WTC11 (cell line): ENCODE measurements around the gene CLASP1. TPM values are rescaled to one million over a fixed set of nuclear protein-coding genes. Genes with fewer than 3 reads are reported as not detected.

Source experiments
- ATAC-seq: fragments of 200-7000 bp; cut with Tn5 transposase; 2 replicates; pipeline ENCODE4 v1.10.0; 2021; ENCODE audit warnings: mild to moderate bottlenecking, moderate library complexity
- CTCF ChIA-PET: fragments of 300-600 bp; sonication (Branson Sonifier 250); formaldehyde crosslinking; loops from one replicate; lab custom pipeline; 2021; ENCODE audit warnings: antibody characterized with exemption; lab: Charles Lee
- POLR2A ChIA-PET: fragments of 350-600 bp; sonication (Branson Sonifier 250); formaldehyde crosslinking; loops from one replicate; lab custom pipeline; 2021; ENCODE audit warnings: antibody characterized with exemption; lab: Charles Lee
- DNase-seq: peaks from one replicate; pipeline ENCODE4 v3.0.0; 2021; ENCODE audit warnings: low spot score
- H3K27ac Mint-ChIP-seq: 2 replicates; pipeline ENCODE4 v1.8.0; 2021; ENCODE audit warnings: mixed read lengths
- H3K27me3 Mint-ChIP-seq: 2 replicates; pipeline ENCODE4 v1.8.0; 2021; ENCODE audit warnings: low read depth, mild to moderate bottlenecking, moderate library complexity, mixed read lengths
- H3K36me3 Mint-ChIP-seq: 2 replicates; pipeline ENCODE4 v1.8.0; 2021; ENCODE audit warnings: mixed read lengths
- H3K4me1 Mint-ChIP-seq: 2 replicates; pipeline ENCODE4 v1.8.0; 2022; ENCODE audit warnings: mixed read lengths
- H3K4me3 Mint-ChIP-seq: 2 replicates; pipeline ENCODE4 v1.8.0; 2021; ENCODE audit warnings: mild to moderate bottlenecking, moderate library complexity, mixed read lengths
- H3K9me3 Mint-ChIP-seq: 2 replicates; pipeline ENCODE4 v1.8.0; 2021; ENCODE audit warnings: mixed read lengths
- CBFB ChIP-seq: sonication (generic); formaldehyde crosslinking; IDR thresholded peaks from 2 replicates; pipeline ENCODE4 v1.8.1; 2022; ENCODE audit warnings: mild to moderate bottlenecking, low read depth, missing genetic modification reagents
- CREM ChIP-seq: sonication (generic); formaldehyde crosslinking; IDR thresholded peaks from 2 replicates; pipeline ENCODE4 v1.8.1; 2022; ENCODE audit warnings: mild to moderate bottlenecking, missing genetic modification reagents, moderate library complexity
- ELF4 ChIP-seq: sonication (generic); formaldehyde crosslinking; IDR thresholded peaks from 2 replicates; pipeline ENCODE4 v1.8.1; 2022; ENCODE audit warnings: low read depth, mild to moderate bottlenecking, moderate library complexity, missing genetic modification reagents
- ESRRA ChIP-seq: sonication (generic); formaldehyde crosslinking; IDR thresholded peaks from 2 replicates; pipeline ENCODE4 v1.8.1; 2022; ENCODE audit warnings: mild to moderate bottlenecking, missing genetic modification reagents, borderline replicate concordance
- ETV6 ChIP-seq: sonication (generic); formaldehyde crosslinking; IDR thresholded peaks from 2 replicates; pipeline ENCODE4 v1.8.1; 2022; ENCODE audit warnings: mild to moderate bottlenecking, missing genetic modification reagents
- GABPB1 ChIP-seq: sonication (generic); formaldehyde crosslinking; IDR thresholded peaks from 2 replicates; pipeline ENCODE4 v1.8.1; 2023; ENCODE audit warnings: mild to moderate bottlenecking, missing genetic modification reagents
- GRHL2 ChIP-seq: fragments of 250-450 bp; sonication (Bioruptor Pico); IDR thresholded peaks from 2 replicates; pipeline ENCODE4 v1.8.0; 2022; ENCODE audit warnings: mild to moderate bottlenecking, moderate library complexity; ENCODE audit not compliant: insufficient replicate concordance, severe bottlenecking
- JAZF1 ChIP-seq: fragments of 250-450 bp; sonication (Bioruptor Pico); IDR thresholded peaks from 2 replicates; pipeline ENCODE4 v1.9.0; 2021; ENCODE audit warnings: moderate library complexity, mild to moderate bottlenecking, inconsistent platforms
- JUN ChIP-seq: sonication (generic); formaldehyde crosslinking; IDR thresholded peaks from 2 replicates; pipeline ENCODE4 v1.8.0; 2023; ENCODE audit warnings: mild to moderate bottlenecking, missing genetic modification reagents
- MXD4 ChIP-seq: fragments of 250-450 bp; sonication (Bioruptor Pico); IDR thresholded peaks from 2 replicates; pipeline ENCODE4 v1.8.0; 2021; ENCODE audit warnings: mild to moderate bottlenecking, moderate library complexity, borderline replicate concordance
- RELA ChIP-seq: sonication (generic); formaldehyde crosslinking; IDR thresholded peaks from 2 replicates; pipeline ENCODE4 v1.8.1; 2022; ENCODE audit warnings: missing genetic modification reagents, mild to moderate bottlenecking, borderline replicate concordance
- RORB ChIP-seq: fragments of 250-450 bp; sonication (Bioruptor Pico); IDR thresholded peaks from 2 replicates; pipeline ENCODE4 v1.9.0; 2021; ENCODE audit warnings: mild to moderate bottlenecking
- SMAD3 ChIP-seq: sonication (generic); formaldehyde crosslinking; IDR thresholded peaks from 2 replicates; pipeline ENCODE4 v1.8.0; 2022; ENCODE audit warnings: missing genetic modification reagents, mild to moderate bottlenecking, borderline replicate concordance
- SOX15 ChIP-seq: fragments of 250-450 bp; sonication (Bioruptor Pico); IDR thresholded peaks from 2 replicates; pipeline ENCODE4 v1.9.0; 2021; ENCODE audit warnings: mild to moderate bottlenecking
- TEAD1 ChIP-seq: sonication (generic); formaldehyde crosslinking; IDR thresholded peaks from 2 replicates; pipeline ENCODE4 v1.8.0; 2022; ENCODE audit warnings: mild to moderate bottlenecking, missing genetic modification reagents
- TEAD4 ChIP-seq: sonication (generic); formaldehyde crosslinking; IDR thresholded peaks from 2 replicates; pipeline ENCODE4 v1.8.0; 2022; ENCODE audit warnings: mild to moderate bottlenecking, missing genetic modification reagents
- TP53 ChIP-seq: sonication (generic); formaldehyde crosslinking; IDR thresholded peaks from 2 replicates; pipeline ENCODE4 v1.8.1; 2023; ENCODE audit warnings: mild to moderate bottlenecking, missing genetic modification reagents
- ZNF263 ChIP-seq: sonication (generic); formaldehyde crosslinking; IDR thresholded peaks from 2 replicates; pipeline ENCODE4 v1.8.1; 2022; ENCODE audit warnings: low read depth, mild to moderate bottlenecking, moderate library complexity, missing genetic modification reagents
- ZNF317 ChIP-seq: sonication (generic); formaldehyde crosslinking; IDR thresholded peaks from 2 replicates; pipeline ENCODE4 v1.8.1; 2023; ENCODE audit warnings: low read depth, mild to moderate bottlenecking, moderate library complexity, missing genetic modification reagents, borderline replicate concordance
- total RNA-seq: library from RNA; stranded (reverse); gene quantifications from 3 replicates; pipeline ENCODE4 v1.2.3, GENCODE V29; 2021
- TF ChIP-seq, protein P1 (sequence below): fragments of 250-450 bp; sonication (Bioruptor Pico); IDR thresholded peaks from 2 replicates; pipeline ENCODE4 v1.9.0; 2021; ENCODE audit warnings: mild to moderate bottlenecking
- TF ChIP-seq, protein P2 (sequence below): fragments of 250-450 bp; sonication (Bioruptor Pico); IDR thresholded peaks from 2 replicates; pipeline ENCODE4 v1.9.0; 2021; ENCODE audit warnings: mild to moderate bottlenecking, borderline replicate concordance
- TF ChIP-seq, protein P3 (sequence below): sonication (generic); formaldehyde crosslinking; IDR thresholded peaks from 2 replicates; pipeline ENCODE4 v1.8.0; 2022; ENCODE audit warnings: mild to moderate bottlenecking, missing genetic modification reagents
- TF ChIP-seq, protein P4 (sequence below): sonication (generic); formaldehyde crosslinking; IDR thresholded peaks from 2 replicates; pipeline ENCODE4 v1.8.1; 2022; ENCODE audit warnings: mild to moderate bottlenecking, moderate library complexity, missing genetic modification reagents
- TF ChIP-seq, protein P5 (sequence below): sonication (generic); formaldehyde crosslinking; IDR thresholded peaks from 2 replicates; pipeline ENCODE4 v1.8.1; 2023; ENCODE audit warnings: mild to moderate bottlenecking, missing genetic modification reagents, moderate library complexity

The CLASP1 gene
- total RNA-seq, 1 experiment from 2014 or later, result 50.0 TPM

DNA sequence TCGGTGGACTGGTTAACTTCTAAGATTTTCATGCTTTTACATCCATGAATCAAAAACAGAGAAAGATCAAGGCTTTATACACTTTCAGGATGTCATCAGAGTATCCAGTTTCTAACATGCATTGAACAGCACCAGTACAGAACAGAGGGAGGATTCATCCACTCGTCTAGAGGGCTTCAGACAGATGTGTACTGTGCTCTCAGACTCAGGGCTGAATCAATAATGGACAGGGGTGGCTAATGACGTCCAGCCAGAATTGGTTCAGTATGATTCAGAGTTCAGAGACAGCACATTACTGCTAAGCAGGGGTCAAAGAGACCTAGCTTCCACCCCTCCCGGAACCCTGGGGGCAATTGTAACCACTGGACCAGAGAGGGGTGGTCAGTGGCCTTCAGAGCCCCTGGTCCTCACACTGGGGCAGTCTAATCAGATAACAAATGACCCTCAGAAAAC is 81.3 kb downstream of the CLASP1 start:
- H3K27me3 Mint-ChIP-seq, result no peaks in the 10 kb centered on the region
- CTCF ChIA-PET, result interaction anchor here (1.5 kb wide), 1 partner anchor 37 kb away, joined by 5 read pairs; the partner anchor contains the start of gene RNU4ATAC
- TF ChIP-seq GABPB1 (CRISPR knock-in tag) (0 out of 2 replicates have a peak, but pooled peaks have one; percentile 16), TP53 (CRISPR knock-in tag) (no peak)
- TF ChIP-seq, all 79 proteins: peak for 1
- no peak overlapping the region for H3K27ac Mint-ChIP-seq
- POLR2A ChIA-PET, result no interaction called here
- peaks cover 19% of the 10 kb centered on the region for H3K4me1 Mint-ChIP-seq
- peaks cover 25% of the 10 kb centered on the region for H3K36me3 Mint-ChIP-seq
- DNase-seq, result no peak
- no peak overlapping the region for H3K4me3 Mint-ChIP-seq
- ATAC-seq, result no peak
- H3K9me3 Mint-ChIP-seq, result peaks cover 19% of the 10 kb centered on the region

DNA sequence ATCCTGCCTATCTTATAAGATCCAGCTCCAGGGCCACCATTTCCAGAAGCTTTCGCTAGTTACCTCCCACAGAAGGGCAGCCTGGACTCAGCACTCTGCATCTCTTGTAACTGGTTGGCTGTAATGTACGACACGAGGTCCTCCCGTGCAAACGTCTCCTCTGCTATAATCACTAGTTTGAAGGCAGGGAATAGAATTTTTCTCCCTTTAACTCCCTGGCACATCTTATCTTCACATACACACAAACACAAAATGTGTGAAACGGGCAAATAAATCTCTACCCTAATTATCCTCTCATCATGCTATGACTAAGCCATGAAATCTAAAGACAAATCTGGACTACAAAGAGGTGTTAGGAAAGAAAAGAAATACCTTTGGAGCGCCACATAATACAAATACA is 81.8 kb downstream of the CLASP1 start:
- Mint-ChIP-seq H3K4me1 (peaks cover 19% of the 10 kb centered on the region), H3K36me3 (peaks cover 25% of the 10 kb centered on the region), H3K27ac (peak overlapping the region; percentile 6; the same call in 1 of the 2 replicates), H3K4me3 (no peak overlapping the region), H3K27me3 (no peaks in the 10 kb centered on the region)
- ChIA-PET POLR2A (no interaction called here), CTCF (interaction anchor here (1.5 kb wide), 1 partner anchor 36 kb away, joined by 5 read pairs; the partner anchor contains the start of gene RNU4ATAC)
- DNase-seq, result no peak
- no peak for TF ChIP-seq JAZF1 (CRISPR knock-in tag)
- TF ChIP-seq, protein P1, sequence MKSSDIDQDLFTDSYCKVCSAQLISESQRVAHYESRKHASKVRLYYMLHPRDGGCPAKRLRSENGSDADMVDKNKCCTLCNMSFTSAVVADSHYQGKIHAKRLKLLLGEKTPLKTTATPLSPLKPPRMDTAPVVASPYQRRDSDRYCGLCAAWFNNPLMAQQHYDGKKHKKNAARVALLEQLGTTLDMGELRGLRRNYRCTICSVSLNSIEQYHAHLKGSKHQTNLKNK (CRISPR knock-in tag), result no peak
- no peak for TF ChIP-seq TEAD4 (CRISPR knock-in tag)
- TF ChIP-seq CREM, result no peak
- no peak for TF ChIP-seq RORB (CRISPR knock-in tag)
- no peak for TF ChIP-seq CBFB (CRISPR knock-in tag)
- TF ChIP-seq, protein P2, sequence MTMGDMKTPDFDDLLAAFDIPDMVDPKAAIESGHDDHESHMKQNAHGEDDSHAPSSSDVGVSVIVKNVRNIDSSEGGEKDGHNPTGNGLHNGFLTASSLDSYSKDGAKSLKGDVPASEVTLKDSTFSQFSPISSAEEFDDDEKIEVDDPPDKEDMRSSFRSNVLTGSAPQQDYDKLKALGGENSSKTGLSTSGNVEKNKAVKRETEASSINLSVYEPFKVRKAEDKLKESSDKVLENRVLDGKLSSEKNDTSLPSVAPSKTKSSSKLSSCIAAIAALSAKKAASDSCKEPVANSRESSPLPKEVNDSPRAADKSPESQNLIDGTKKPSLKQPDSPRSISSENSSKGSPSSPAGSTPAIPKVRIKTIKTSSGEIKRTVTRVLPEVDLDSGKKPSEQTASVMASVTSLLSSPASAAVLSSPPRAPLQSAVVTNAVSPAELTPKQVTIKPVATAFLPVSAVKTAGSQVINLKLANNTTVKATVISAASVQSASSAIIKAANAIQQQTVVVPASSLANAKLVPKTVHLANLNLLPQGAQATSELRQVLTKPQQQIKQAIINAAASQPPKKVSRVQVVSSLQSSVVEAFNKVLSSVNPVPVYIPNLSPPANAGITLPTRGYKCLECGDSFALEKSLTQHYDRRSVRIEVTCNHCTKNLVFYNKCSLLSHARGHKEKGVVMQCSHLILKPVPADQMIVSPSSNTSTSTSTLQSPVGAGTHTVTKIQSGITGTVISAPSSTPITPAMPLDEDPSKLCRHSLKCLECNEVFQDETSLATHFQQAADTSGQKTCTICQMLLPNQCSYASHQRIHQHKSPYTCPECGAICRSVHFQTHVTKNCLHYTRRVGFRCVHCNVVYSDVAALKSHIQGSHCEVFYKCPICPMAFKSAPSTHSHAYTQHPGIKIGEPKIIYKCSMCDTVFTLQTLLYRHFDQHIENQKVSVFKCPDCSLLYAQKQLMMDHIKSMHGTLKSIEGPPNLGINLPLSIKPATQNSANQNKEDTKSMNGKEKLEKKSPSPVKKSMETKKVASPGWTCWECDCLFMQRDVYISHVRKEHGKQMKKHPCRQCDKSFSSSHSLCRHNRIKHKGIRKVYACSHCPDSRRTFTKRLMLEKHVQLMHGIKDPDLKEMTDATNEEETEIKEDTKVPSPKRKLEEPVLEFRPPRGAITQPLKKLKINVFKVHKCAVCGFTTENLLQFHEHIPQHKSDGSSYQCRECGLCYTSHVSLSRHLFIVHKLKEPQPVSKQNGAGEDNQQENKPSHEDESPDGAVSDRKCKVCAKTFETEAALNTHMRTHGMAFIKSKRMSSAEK (CRISPR knock-in tag), result no peak
- TF ChIP-seq SMAD3, result no peak
- no peak for TF ChIP-seq ZNF263 (CRISPR knock-in tag)
- TF ChIP-seq, all 79 proteins: peak for 0
- ATAC-seq, result no peak
- peaks cover 19% of the 10 kb centered on the region for H3K9me3 Mint-ChIP-seq

DNA sequence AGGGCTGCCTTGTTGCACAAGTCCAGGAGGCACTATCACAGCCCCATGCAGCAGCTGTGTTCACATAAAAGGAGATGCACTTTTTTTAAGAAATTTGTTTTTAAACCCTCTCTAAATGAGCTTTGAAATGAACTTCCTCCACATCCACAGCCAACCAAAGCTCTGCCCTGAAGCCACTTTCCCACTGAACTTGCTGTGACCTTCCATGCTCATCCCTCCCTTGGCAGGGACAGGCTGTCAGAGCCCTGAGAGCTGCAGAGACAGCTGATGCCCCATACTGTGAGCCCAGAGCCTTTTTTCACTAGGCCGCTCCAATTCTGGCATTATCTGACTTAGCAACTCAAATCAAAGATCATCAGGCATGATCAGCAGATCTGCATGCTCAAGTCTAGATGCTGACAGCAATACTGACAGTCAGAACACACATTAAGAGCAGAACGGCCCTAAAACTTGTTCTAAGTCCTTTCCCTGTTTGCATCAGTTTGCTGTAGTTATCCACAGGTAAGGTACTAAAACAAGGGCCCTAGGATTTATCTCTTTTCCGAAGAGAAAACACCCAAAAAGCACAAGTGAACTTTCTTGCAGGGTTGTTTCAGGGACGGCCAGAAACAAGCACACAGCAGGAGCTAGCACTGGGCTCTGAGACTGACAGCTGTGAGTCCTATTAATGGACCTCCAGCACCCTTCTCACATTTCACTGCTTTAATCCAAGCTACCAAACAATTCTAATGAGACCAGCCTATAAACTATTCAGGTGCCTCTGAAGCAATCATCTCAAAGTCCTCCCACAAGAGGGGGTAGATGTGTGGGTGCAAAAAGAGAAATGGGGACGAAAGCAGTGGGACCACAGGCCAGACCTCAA is 83.6 kb downstream of the CLASP1 start:
- ChIA-PET CTCF (no interaction called here), POLR2A (no interaction called here)
- no peak overlapping the region for H3K27ac Mint-ChIP-seq
- no peak for TF ChIP-seq ZNF317 (CRISPR knock-in tag)
- TF ChIP-seq, protein P3, sequence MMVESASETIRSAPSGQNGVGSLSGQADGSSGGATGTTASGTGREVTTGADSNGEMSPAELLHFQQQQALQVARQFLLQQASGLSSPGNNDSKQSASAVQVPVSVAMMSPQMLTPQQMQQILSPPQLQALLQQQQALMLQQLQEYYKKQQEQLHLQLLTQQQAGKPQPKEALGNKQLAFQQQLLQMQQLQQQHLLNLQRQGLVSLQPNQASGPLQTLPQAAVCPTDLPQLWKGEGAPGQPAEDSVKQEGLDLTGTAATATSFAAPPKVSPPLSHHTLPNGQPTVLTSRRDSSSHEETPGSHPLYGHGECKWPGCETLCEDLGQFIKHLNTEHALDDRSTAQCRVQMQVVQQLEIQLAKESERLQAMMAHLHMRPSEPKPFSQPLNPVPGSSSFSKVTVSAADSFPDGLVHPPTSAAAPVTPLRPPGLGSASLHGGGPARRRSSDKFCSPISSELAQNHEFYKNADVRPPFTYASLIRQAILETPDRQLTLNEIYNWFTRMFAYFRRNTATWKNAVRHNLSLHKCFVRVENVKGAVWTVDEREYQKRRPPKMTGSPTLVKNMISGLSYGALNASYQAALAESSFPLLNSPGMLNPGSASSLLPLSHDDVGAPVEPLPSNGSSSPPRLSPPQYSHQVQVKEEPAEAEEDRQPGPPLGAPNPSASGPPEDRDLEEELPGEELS (CRISPR knock-in tag), result no peak
- TF ChIP-seq SOX15 (CRISPR knock-in tag), result no peak
- TF ChIP-seq ELF4 (CRISPR knock-in tag), result no peak
- no peak for TF ChIP-seq GRHL2 (CRISPR knock-in tag)
- no peak for TF ChIP-seq MXD4 (CRISPR knock-in tag)
- TF ChIP-seq, protein P4, sequence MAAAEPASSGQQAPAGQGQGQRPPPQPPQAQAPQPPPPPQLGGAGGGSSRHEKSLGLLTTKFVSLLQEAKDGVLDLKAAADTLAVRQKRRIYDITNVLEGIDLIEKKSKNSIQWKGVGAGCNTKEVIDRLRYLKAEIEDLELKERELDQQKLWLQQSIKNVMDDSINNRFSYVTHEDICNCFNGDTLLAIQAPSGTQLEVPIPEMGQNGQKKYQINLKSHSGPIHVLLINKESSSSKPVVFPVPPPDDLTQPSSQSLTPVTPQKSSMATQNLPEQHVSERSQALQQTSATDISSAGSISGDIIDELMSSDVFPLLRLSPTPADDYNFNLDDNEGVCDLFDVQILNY (CRISPR knock-in tag), result no peak
- no peak for TF ChIP-seq TEAD4 (CRISPR knock-in tag)
- TF ChIP-seq JUN, result no peak
- no peak for TF ChIP-seq ETV6 (CRISPR knock-in tag)
- TF ChIP-seq, protein P5, sequence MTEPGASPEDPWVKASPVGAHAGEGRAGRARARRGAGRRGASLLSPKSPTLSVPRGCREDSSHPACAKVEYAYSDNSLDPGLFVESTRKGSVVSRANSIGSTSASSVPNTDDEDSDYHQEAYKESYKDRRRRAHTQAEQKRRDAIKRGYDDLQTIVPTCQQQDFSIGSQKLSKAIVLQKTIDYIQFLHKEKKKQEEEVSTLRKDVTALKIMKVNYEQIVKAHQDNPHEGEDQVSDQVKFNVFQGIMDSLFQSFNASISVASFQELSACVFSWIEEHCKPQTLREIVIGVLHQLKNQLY (CRISPR knock-in tag), result no peak
- no peak for TF ChIP-seq RELA (CRISPR knock-in tag)
- TF ChIP-seq ESRRA (CRISPR knock-in tag), result no peak
- no peak for TF ChIP-seq TEAD1

More for the DNA sequence above, 83.6 kb downstream of the CLASP1 start:
- ATAC-seq, result no peak
- peaks cover 19% of the 10 kb centered on the region for H3K9me3 Mint-ChIP-seq
- peaks cover 25% of the 10 kb centered on the region for H3K36me3 Mint-ChIP-seq
- peaks cover 22% of the 10 kb centered on the region for H3K4me1 Mint-ChIP-seq
- no peak for DNase-seq
- no peaks in the 10 kb centered on the region for H3K27me3 Mint-ChIP-seq
- no peak overlapping the region for H3K4me3 Mint-ChIP-seq
